Mesenchymal stem cell (in vitro differentiated cells and primary cell): ENCODE measurements around the gene TMEM59L.

ENCODE experiments used
- DNase-seq: peaks from one replicate; pipeline ENCODE4 v3.0.0-alpha.2; 2013
- H2AFZ ChIP-seq: one replicate; pipeline ENCODE4 v1.6.1; 2013; ENCODE audit warnings: low read depth, mild to moderate bottlenecking, control low read depth, inconsistent platforms, low read length, moderate library complexity
- H2AK5ac ChIP-seq: 2 replicates; pipeline ENCODE4 v1.6.1; 2013; ENCODE audit warnings: low read length, moderate library complexity, mild to moderate bottlenecking, inconsistent platforms; ENCODE audit not compliant: severe bottlenecking
- H2BK120ac ChIP-seq: one replicate; pipeline ENCODE4 v1.6.1; 2013; ENCODE audit warnings: low read depth, mild to moderate bottlenecking, inconsistent platforms, low read length, moderate library complexity
- H2BK12ac ChIP-seq, 2 experiments: one replicate each; pipeline ENCODE4 v1.6.1; 2013; ENCODE audit warnings: inconsistent platforms in 2 of 2, low read length in 2 of 2, mild to moderate bottlenecking in 2 of 2, moderate library complexity in 2 of 2, control low read depth in 1 of 2
- H2BK15ac ChIP-seq: one replicate; pipeline ENCODE4 v1.6.1; 2013; ENCODE audit warnings: mild to moderate bottlenecking, low read depth, inconsistent platforms; ENCODE audit not compliant: poor library complexity, severe bottlenecking
- H2BK5ac ChIP-seq: 2 replicates; pipeline ENCODE4 v1.6.1; 2013; ENCODE audit warnings: low read depth, mild to moderate bottlenecking, low read length, control low read depth, inconsistent platforms; ENCODE audit not compliant: poor library complexity, severe bottlenecking
- H3K14ac ChIP-seq, 2 experiments: one replicate each; pipeline ENCODE4 v1.6.1; 2013; ENCODE audit warnings: inconsistent platforms in 2 of 2, low read length in 2 of 2, control low read depth in 1 of 2, mild to moderate bottlenecking in 1 of 2, moderate library complexity in 1 of 2
- H3K18ac ChIP-seq, 2 experiments: one replicate each; pipeline ENCODE4 v1.6.1; 2013; ENCODE audit warnings: inconsistent platforms in 2 of 2, low read length in 2 of 2, control low read depth in 1 of 2, low read depth in 1 of 2, mild to moderate bottlenecking in 1 of 2
- H3K23ac ChIP-seq, 2 experiments: one replicate each; pipeline ENCODE4 v1.6.1; 2013; ENCODE audit warnings: inconsistent platforms in 2 of 2, low read length in 2 of 2, mild to moderate bottlenecking in 2 of 2, moderate library complexity in 2 of 2, control low read depth in 1 of 2
- H3K27ac ChIP-seq: 2 replicates; pipeline ENCODE4 v1.5.1; 2013; ENCODE audit warnings: mild to moderate bottlenecking, moderate library complexity, low read length, control low read depth, inconsistent platforms; ENCODE audit not compliant: poor library complexity, severe bottlenecking
- H3K27me3 ChIP-seq, 2 experiments: 2 replicates each; pipeline versions ENCODE4 v1.6.1 to v1.7.0; 2013; ENCODE audit warnings: low read length in 2 of 2, mild to moderate bottlenecking in 2 of 2, moderate library complexity in 2 of 2, control low read depth in 1 of 2, inconsistent platforms in 1 of 2; ENCODE audit not compliant: control insufficient read depth in 1 of 2, insufficient read depth in 1 of 2
- H3K36me3 ChIP-seq, 2 experiments: 2 replicates each; pipeline versions ENCODE4 v1.6.1 to v1.7.0; 2013; ENCODE audit warnings: low read length in 2 of 2, control low read depth in 1 of 2, inconsistent platforms in 1 of 2, low read depth in 1 of 2, mild to moderate bottlenecking in 1 of 2; ENCODE audit not compliant: insufficient read depth in 2 of 2, control insufficient read depth in 1 of 2
- H3K4ac ChIP-seq, 2 experiments: one replicate each; pipeline ENCODE4 v1.6.1; 2013; ENCODE audit warnings: inconsistent platforms in 2 of 2, low read length in 2 of 2, mild to moderate bottlenecking in 2 of 2, moderate library complexity in 2 of 2, control low read depth in 1 of 2, low read depth in 1 of 2
- H3K4me1 ChIP-seq: 2 replicates; pipeline ENCODE4 v1.6.1; 2013; ENCODE audit warnings: low read depth, low read length, control low read depth; ENCODE audit not compliant: control insufficient read depth, insufficient read depth
- H3K4me2 ChIP-seq: 2 replicates; pipeline ENCODE4 v1.6.1; 2013; ENCODE audit warnings: low read length, mild to moderate bottlenecking, inconsistent platforms; ENCODE audit not compliant: poor library complexity, severe bottlenecking
- H3K4me3 ChIP-seq, 2 experiments: 2 replicates each; pipeline versions ENCODE4 v1.5.1 to v1.7.0; 2013; ENCODE audit warnings: low read length in 2 of 2, mild to moderate bottlenecking in 2 of 2, control low read depth in 1 of 2, low read depth in 1 of 2; ENCODE audit not compliant: insufficient read depth in 1 of 2
- H3K79me1 ChIP-seq: replicated peaks from 2 replicates; pipeline ENCODE4 v1.6.1; 2013; ENCODE audit warnings: mild to moderate bottlenecking, control low read depth, low read length, inconsistent platforms; ENCODE audit not compliant: poor library complexity, severe bottlenecking
- H3K9ac ChIP-seq: 2 replicates; pipeline ENCODE4 v1.7.0; 2013; ENCODE audit warnings: mild to moderate bottlenecking, low read length, moderate library complexity
- H3K9me3 ChIP-seq: 2 replicates; pipeline ENCODE4 v1.7.0; 2013; ENCODE audit warnings: mild to moderate bottlenecking, low read length; ENCODE audit not compliant: control insufficient read depth
- H4K8ac ChIP-seq: one replicate; pipeline ENCODE4 v1.6.1; 2013; ENCODE audit warnings: inconsistent platforms, mild to moderate bottlenecking, low read length, moderate library complexity
- H4K91ac ChIP-seq: one replicate; pipeline ENCODE4 v1.6.1; 2013; ENCODE audit warnings: mild to moderate bottlenecking, low read length, inconsistent platforms
- WGBS: methylation state at CpG from one replicate; pipeline ENCODE4 v1.1.7; 2013; ENCODE audit warnings: mixed read lengths; 5-methylcytosine and 5-hydroxymethylcytosine counted together

The TMEM59L gene

GRCh38 chr19:18668252-18668631, 55.6 kb downstream of the TMEM59L start:
- Histone ChIP-seq H3K4me2 (no peak overlapping the region), H2AFZ (no peak overlapping the region), H3K4ac (no peak overlapping the region), H3K14ac (no peak overlapping the region), H4K8ac (no peak overlapping the region), H3K36me3 (peaks cover 13 to 50% of the 10 kb centered on the region in 2 experiments), H3K27me3 (no peaks in the 10 kb centered on the region), H3K9ac (no peak overlapping the region), H3K4me3 (no peak overlapping the region), H2AK5ac (no peak overlapping the region), H2BK12ac (no peak overlapping the region), H3K27ac (no peak overlapping the region), H3K79me1 (peaks cover 3% of the 10 kb centered on the region), H2BK5ac (no peak overlapping the region), H4K91ac (peak overlapping the region; percentile 55), H2BK15ac (no peak overlapping the region), H3K9me3 (no peaks in the 10 kb centered on the region), H3K4me1 (peaks cover 18% of the 10 kb centered on the region), H2BK120ac (no peak overlapping the region), H3K23ac (no peak overlapping the region), H3K18ac (no peak overlapping the region)
- no peak for DNase-seq
- WGBS: 99% methylated on average over 38 of the region's 38 CpGs

GRCh38 chr19:18668744-18669523, 56.3 kb downstream of the TMEM59L start:
- Histone ChIP-seq H3K14ac (no peak overlapping the region), H2BK12ac (peak overlapping the region in 1 of 2 experiments; percentile 6), H4K91ac (peak overlapping the region; percentile 55), H3K23ac (no peak overlapping the region), H2AK5ac (no peak overlapping the region), H4K8ac (no peak overlapping the region), H3K27me3 (no peaks in the 10 kb centered on the region), H2BK120ac (no peak overlapping the region), H2BK15ac (no peak overlapping the region), H3K79me1 (peaks cover 3% of the 10 kb centered on the region), H3K36me3 (peaks cover 13 to 50% of the 10 kb centered on the region in 2 experiments), H3K27ac (no peak overlapping the region), H2BK5ac (no peak overlapping the region), H3K9me3 (no peaks in the 10 kb centered on the region), H3K4ac (no peak overlapping the region), H3K4me3 (no peak overlapping the region), H3K18ac (no peak overlapping the region), H2AFZ (no peak overlapping the region), H3K4me2 (no peak overlapping the region), H3K9ac (no peak overlapping the region), H3K4me1 (peaks cover 14% of the 10 kb centered on the region)
- DNase-seq: no peak
- WGBS: 97% methylated on average over 58 of the region's 58 CpGs

- H3K27ac ChIP-seq: no peak overlapping the region
- peak overlapping the region; percentile 46 for H3K4me2 ChIP-seq
- H2BK15ac ChIP-seq: no peak overlapping the region
- H3K4me1 ChIP-seq: peaks cover 11% of the 10 kb centered on the region
- H3K4ac ChIP-seq: no peak overlapping the region
- WGBS: 70% methylated on average over 10 of the region's 12 CpGs
- H2BK120ac ChIP-seq: no peak overlapping the region
- peak; percentile 40 for DNase-seq
- no peaks in the 10 kb centered on the region for H3K27me3 ChIP-seq
- H3K14ac ChIP-seq: no peak overlapping the region
- H4K8ac ChIP-seq: no peak overlapping the region
- H4K91ac ChIP-seq: no peak overlapping the region
- H2BK5ac ChIP-seq: no peak overlapping the region
- no peaks in the 10 kb centered on the region for H3K9me3 ChIP-seq
- no peak overlapping the region for H3K9ac ChIP-seq
- no peak overlapping the region for H3K18ac ChIP-seq
- no peak overlapping the region for H2BK12ac ChIP-seq
- H3K36me3 ChIP-seq: peaks cover 13 to 47% of the 10 kb centered on the region in 2 experiments
- H2AFZ ChIP-seq: no peak overlapping the region
- peaks cover 3% of the 10 kb centered on the region for H3K79me1 ChIP-seq
- no peak overlapping the region for H3K23ac ChIP-seq
- H3K4me3 ChIP-seq: no peak overlapping the region
- no peak overlapping the region for H2AK5ac ChIP-seq
These were observed 56.8 kb downstream of the TMEM59L start for GRCh38 chr19:18669524-18669817.

DNA sequence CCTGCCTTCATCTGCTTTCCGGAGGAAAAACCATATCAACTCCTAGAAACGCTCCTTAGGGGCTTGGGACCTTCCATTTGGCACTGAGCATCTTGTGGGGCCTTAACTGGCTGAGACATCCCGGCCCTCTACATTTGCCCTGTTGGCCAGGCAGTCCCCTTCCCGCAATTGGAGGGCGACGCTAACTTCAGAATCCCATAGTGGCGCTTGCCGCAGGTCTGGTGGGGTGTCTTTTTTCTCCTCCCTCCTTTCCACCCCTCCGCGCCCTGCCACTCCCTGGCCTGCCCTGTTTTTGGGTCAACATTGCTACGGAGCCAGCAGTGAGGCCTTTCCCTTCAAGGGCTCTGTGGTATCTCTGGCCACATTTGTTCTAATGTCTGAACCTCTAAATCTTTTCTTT, 57.2 kb downstream of the TMEM59L start:
- Histone ChIP-seq H4K91ac (no peak overlapping the region), H2AFZ (no peak overlapping the region), H3K14ac (no peak overlapping the region), H3K27ac (no peak overlapping the region), H3K36me3 (peaks cover 13 to 47% of the 10 kb centered on the region in 2 experiments), H4K8ac (no peak overlapping the region), H3K27me3 (no peaks in the 10 kb centered on the region), H3K79me1 (peaks cover 3% of the 10 kb centered on the region), H2BK5ac (no peak overlapping the region), H2AK5ac (no peak overlapping the region), H3K4me3 (no peak overlapping the region), H2BK15ac (no peak overlapping the region), H2BK12ac (no peak overlapping the region), H3K4me2 (peak overlapping the region; percentile 46), H3K18ac (no peak overlapping the region), H3K23ac (no peak overlapping the region), H3K4me1 (peaks cover 11% of the 10 kb centered on the region), H2BK120ac (no peak overlapping the region), H3K9me3 (no peaks in the 10 kb centered on the region), H3K4ac (no peak overlapping the region), H3K9ac (no peak overlapping the region)
- no peak for DNase-seq
- WGBS: 88% methylated on average over 11 of the region's 11 CpGs
